Measurements from ENCODE around the gene C6orf52.

GRCh38 chr6:10684618-10685017, 9.8 kb downstream of the C6orf52 start:
- TF ChIP-seq CTCF (IDR thresholded peaks at IDR 0.05), result no peak
- no peak for TF ChIP-seq POLR2A (IDR thresholded peaks at IDR 0.05)

Measured in lower leg skin (tissue), 3 donors.